ENCODE measurements around the gene HAUS5. TPM values are rescaled to one million over a fixed set of nuclear protein-coding genes. Genes with fewer than 3 reads are reported as not detected.

Gene HAUS5
- 19.2 and 19.7 TPM in 2 replicates for total RNA-seq

- H3K4me3 ChIP-seq (ENCODE audit: low read depth, low read length): peak within 1 kb of the TSS; percentile 76
- no peak for DNase-seq (ENCODE audit: low read depth)
- no peak for TF ChIP-seq CTCF (conservative IDR thresholded peaks at IDR 0.05; ENCODE audit: low read depth, low read length)
These were observed at the start of gene HAUS5 for GRCh38 chr19:35612559-35613321. TSS of gene HAUS5 (plus strand) at chr19:35612735. CDS start at chr19:35612795, 60 bp downstream.

GRCh38 chr19:35562776-35563175 lies 49.8 kb upstream of the HAUS5 start:
- no peak for TF ChIP-seq CTCF (conservative IDR thresholded peaks at IDR 0.05; ENCODE audit: low read depth, low read length)
- DNase-seq (ENCODE audit: low read depth): no peak
- no peak overlapping the region for H3K4me3 ChIP-seq (ENCODE audit: low read depth, low read length)

GRCh38 chr19:35563207-35563829 lies 49.2 kb upstream of the HAUS5 start, which contains the start of gene ATP4A:
TSS of gene ATP4A (minus strand) at chr19:35563658. CDS start at chr19:35563629, 29 bp downstream.
- no peak for DNase-seq (ENCODE audit: low read depth)
- TF ChIP-seq CTCF (conservative IDR thresholded peaks at IDR 0.05; ENCODE audit: low read depth, low read length): no peak
- H3K4me3 ChIP-seq (ENCODE audit: low read depth, low read length): no peak within 1 kb of the TSS

- no peak overlapping the region for H3K4me3 ChIP-seq (ENCODE audit: low read depth, low read length)
- DNase-seq (ENCODE audit: low read depth): no peak
- TF ChIP-seq CTCF (conservative IDR thresholded peaks at IDR 0.05; ENCODE audit: low read depth, low read length): no peak
These were observed 47.3 kb upstream of the HAUS5 start for GRCh38 chr19:35565016-35565856.

- DNase-seq (ENCODE audit: low read depth): no peak
- H3K4me3 ChIP-seq (ENCODE audit: low read depth, low read length): no peak overlapping the region
- TF ChIP-seq CTCF (conservative IDR thresholded peaks at IDR 0.05; ENCODE audit: low read depth, low read length): no peak
These were observed 45.8 kb upstream of the HAUS5 start for GRCh38 chr19:35566738-35567137.

- DNase-seq (ENCODE audit: low read depth): no peak
- no peak overlapping the region for H3K4me3 ChIP-seq (ENCODE audit: low read depth, low read length)
- TF ChIP-seq CTCF (conservative IDR thresholded peaks at IDR 0.05; ENCODE audit: low read depth, low read length): no peak
These were observed 43.2 kb upstream of the HAUS5 start for GRCh38 chr19:35569281-35569781.

All from epithelial cell of proximal tubule (primary cell).